ENCODE data around the gene CD7. TPM values are rescaled to one million over a fixed set of nuclear protein-coding genes. Genes with fewer than 3 reads are reported as not detected.

The CD7 gene
- total and polyA plus RNA-seq, 2 donors (not counting 3 experiments of a cell fraction or from before 2014, with no cell fraction given): not detected

DNA sequence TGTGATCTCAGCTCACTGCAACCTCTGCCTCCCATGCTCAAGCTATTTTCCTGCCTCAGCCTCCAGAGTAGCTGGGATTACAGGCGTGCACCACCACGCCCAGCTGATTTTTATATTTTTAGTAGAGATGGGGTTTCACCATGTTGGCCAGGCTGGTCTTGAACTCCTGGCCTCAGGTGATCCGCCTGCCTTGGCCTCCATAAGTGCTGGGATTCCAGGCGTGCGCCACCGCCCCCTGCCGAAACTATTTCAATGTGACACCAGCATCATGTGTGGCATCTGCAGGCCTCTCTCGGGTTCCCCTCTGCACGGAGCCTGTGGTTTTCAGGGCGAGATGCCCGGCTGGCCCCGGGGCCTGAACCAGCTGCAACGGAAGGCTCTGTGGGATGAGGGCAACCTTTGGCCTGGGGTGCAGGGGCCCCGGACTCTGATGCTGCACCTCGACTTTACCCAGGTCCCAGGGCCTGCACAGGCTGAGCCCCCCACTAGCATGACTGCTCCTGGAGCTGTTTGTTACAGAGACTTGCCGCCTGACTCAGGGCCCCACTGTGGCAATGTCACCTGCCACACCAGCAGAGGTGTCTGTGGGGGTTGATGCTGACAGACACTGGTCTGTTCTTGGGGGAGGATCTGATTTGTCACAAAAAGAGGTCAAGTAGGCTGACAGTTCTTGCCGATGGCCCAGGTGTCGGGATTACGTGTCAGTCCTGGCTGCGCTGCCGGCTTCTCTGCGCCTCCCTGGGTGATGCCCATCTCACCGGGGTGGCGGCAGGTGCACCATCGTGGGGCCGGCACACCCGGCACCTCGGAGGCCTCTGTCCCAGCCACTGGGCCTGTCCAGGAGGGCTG, 33.0 kb upstream of the CD7 start:
- ChIA-PET POLR2A (no interaction called here), CTCF (interaction anchor here (0.7 to 2.4 kb wide), 6 partner anchors 11 to 423 kb away, joined by 3 to 6 read pairs (median 4); no protein-coding TSS in a partner anchor)
- no peak overlapping the region for H3K4me3 ChIP-seq (replicated peaks in 1 of 3; ENCODE audit: insufficient read depth in 1 of 3, low read depth in 1 of 3, low read length in 3 of 3)
- H3K27ac ChIP-seq (ENCODE audit: insufficient read depth, low read depth, low read length): no peak overlapping the region
- H3K9me1 ChIP-seq (replicated peaks; ENCODE audit: control insufficient read depth, extremely low read depth, insufficient read depth, low read length): no peaks in the 10 kb centered on the region
- H3K36me3 ChIP-seq (ENCODE audit: control insufficient read depth in 2 of 2, extremely low read depth in 1 of 2, insufficient read depth in 2 of 2, low read length in 2 of 2): no peaks in the 10 kb centered on the region
- H3K27me3 ChIP-seq (ENCODE audit: control insufficient read depth in 2 of 2, insufficient read depth in 2 of 2, low read length in 2 of 2): no peaks in the 10 kb centered on the region
- H3K79me2 ChIP-seq (ENCODE audit: control insufficient read depth, insufficient read depth, low read length): no peaks in the 10 kb centered on the region
- no peak overlapping the region for H3K4me2 ChIP-seq (ENCODE audit: insufficient read depth, low read length)
- FAIRE-seq: no peak
- no peaks in the 10 kb centered on the region for H4K20me1 ChIP-seq (replicated peaks; ENCODE audit: control insufficient read depth, extremely low read depth, insufficient read depth, low read length)
- dilution Hi-C loops (cut with MboI; ENCODE audit: extremely low pct_ligation_motif_present, low sequenced_read_pairs) (no loop called here), intact Hi-C loops (cut with micrococcal nuclease) (loop anchor here (2.0 kb wide), 1 partner anchor 204 kb away; no protein-coding TSS in a partner anchor)
- no peak overlapping the region for H3K9ac ChIP-seq (replicated peaks; ENCODE audit: extremely low read depth, insufficient read depth, low read length)
- BruUV-seq (replicated peaks): no TSS peak
- no peak for DNase-seq (ENCODE audit: low read depth, low spot score)
- no peak for TF ChIP-seq GATA2 (IDR thresholded peaks at IDR 0.05; ENCODE audit: insufficient read depth, insufficient read length, low read depth, low read length)
- no peak for TF ChIP-seq POLR2AphosphoS5 (IDR thresholded peaks at IDR 0.05; ENCODE audit: insufficient read depth, low read depth, low read length)
- no peak for TF ChIP-seq JUN (IDR thresholded peaks at IDR 0.05; ENCODE audit: borderline replicate concordance, insufficient read depth, insufficient read length, low read depth)
- TF ChIP-seq, protein P1, sequence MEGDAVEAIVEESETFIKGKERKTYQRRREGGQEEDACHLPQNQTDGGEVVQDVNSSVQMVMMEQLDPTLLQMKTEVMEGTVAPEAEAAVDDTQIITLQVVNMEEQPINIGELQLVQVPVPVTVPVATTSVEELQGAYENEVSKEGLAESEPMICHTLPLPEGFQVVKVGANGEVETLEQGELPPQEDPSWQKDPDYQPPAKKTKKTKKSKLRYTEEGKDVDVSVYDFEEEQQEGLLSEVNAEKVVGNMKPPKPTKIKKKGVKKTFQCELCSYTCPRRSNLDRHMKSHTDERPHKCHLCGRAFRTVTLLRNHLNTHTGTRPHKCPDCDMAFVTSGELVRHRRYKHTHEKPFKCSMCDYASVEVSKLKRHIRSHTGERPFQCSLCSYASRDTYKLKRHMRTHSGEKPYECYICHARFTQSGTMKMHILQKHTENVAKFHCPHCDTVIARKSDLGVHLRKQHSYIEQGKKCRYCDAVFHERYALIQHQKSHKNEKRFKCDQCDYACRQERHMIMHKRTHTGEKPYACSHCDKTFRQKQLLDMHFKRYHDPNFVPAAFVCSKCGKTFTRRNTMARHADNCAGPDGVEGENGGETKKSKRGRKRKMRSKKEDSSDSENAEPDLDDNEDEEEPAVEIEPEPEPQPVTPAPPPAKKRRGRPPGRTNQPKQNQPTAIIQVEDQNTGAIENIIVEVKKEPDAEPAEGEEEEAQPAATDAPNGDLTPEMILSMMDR (IDR thresholded peaks at IDR 0.05; ENCODE audit: extremely low read depth in 1 of 2, insufficient read depth in 1 of 2, low read depth in 1 of 2, low read length in 2 of 2): no peak
- no peak for TF ChIP-seq FOS (IDR thresholded peaks at IDR 0.05; ENCODE audit: borderline replicate concordance, insufficient read depth, low read length)
- TF ChIP-seq POLR2A (IDR thresholded peaks at IDR 0.05; ENCODE audit: low read depth, low read length): no peak
- no peak for TF ChIP-seq EZH2 (IDR thresholded peaks at IDR 0.05; ENCODE audit: borderline replicate concordance, low read depth, low read length, severe bottlenecking)
- TF ChIP-seq MYC (IDR thresholded peaks at IDR 0.05; ENCODE audit: low read depth, low read length): no peak
- TF ChIP-seq, protein P2, sequence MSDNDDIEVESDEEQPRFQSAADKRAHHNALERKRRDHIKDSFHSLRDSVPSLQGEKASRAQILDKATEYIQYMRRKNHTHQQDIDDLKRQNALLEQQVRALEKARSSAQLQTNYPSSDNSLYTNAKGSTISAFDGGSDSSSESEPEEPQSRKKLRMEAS (IDR thresholded peaks at IDR 0.05; ENCODE audit: insufficient read depth, insufficient read length): no peak
- no peaks in the 10 kb centered on the region for H3K4me1 ChIP-seq (ENCODE audit: control insufficient read depth, extremely low read depth, insufficient read depth, low read length)
- no peak overlapping the region for H2AFZ ChIP-seq (ENCODE audit: low read depth, low read length)
- no peaks in the 10 kb centered on the region for H3K9me3 ChIP-seq (replicated peaks; ENCODE audit: control insufficient read depth, insufficient read depth, low read length)

All from endothelial cell of umbilical vein (primary cell).